ENCODE measurements around the gene NEIL1. TPM values are rescaled to one million over a fixed set of nuclear protein-coding genes. Genes with fewer than 3 reads are reported as not detected.

Gene NEIL1
- total RNA-seq, 4 donors from 2014 or later, result 14.1 to 37.0 (median 15.7) TPM

- intact Hi-C loops (cut with DNase I), result no loop called here
- H3K27ac ChIP-seq (replicated peaks in 1 of 4), result no peak overlapping the region
- no peaks in the 10 kb centered on the region for H3K9me3 ChIP-seq
- H3K4me3 ChIP-seq, result no peak overlapping the region
- no peak for TF ChIP-seq POLR2A (IDR thresholded peaks at IDR 0.05; ENCODE audit: low read depth)
- TF ChIP-seq CTCF (IDR thresholded peaks at IDR 0.05), result no peak
- TF ChIP-seq POLR2AphosphoS5 (IDR thresholded peaks at IDR 0.05), result no peak
- 93% methylated on average over 2 of the region's 2 CpGs for WGBS
- peaks cover 78 to 99% (median 96%) of the 10 kb centered on the region in 4 donors for H3K36me3 ChIP-seq
- DNase-seq (ENCODE audit: extremely low spot score), result no peak
- H3K4me1 ChIP-seq, result no peaks in the 10 kb centered on the region
- H3K27me3 ChIP-seq, result no peaks in the 10 kb centered on the region
Measured at GRCh38 chr15:75403892-75404291, 57.1 kb downstream of the NEIL1 start.

Other genes with a start within 250 kb of the NEIL1 start
- 10 to 100 TPM in 3 of 4 donors, 1 to 10 TPM in 1; 7.5 to 17.7 (median 13.4) TPM for gene C15orf39, start 145.2 kb upstream of the NEIL1 start, total RNA-seq
- not detected for gene GOLGA6C, start 88.7 kb upstream of the NEIL1 start, total RNA-seq
- gene GOLGA6D, start 64.2 kb upstream of the NEIL1 start, total RNA-seq, result not detected
- gene COMMD4, start 11.0 kb upstream of the NEIL1 start, total RNA-seq, result 10 to 100 TPM; 32.0 to 73.0 (median 50.6) TPM
- gene MAN2C1, start 21.6 kb downstream of the NEIL1 start, total RNA-seq, result 100 to 1,000 TPM in 3 of 4 donors, 10 to 100 TPM in 1; 67.4 to 163 (median 125) TPM
- 10 to 100 TPM; 31.1 to 53.1 (median 45.6) TPM for gene SIN3A, start 104.7 kb downstream of the NEIL1 start, total RNA-seq
- 10 to 100 TPM; 20.3 to 31.6 (median 27.5) TPM for gene PTPN9, start 232.3 kb downstream of the NEIL1 start, total RNA-seq